IMR-90 (cell line): ENCODE results near the gene CIAO2B. TPM values are rescaled to one million over a fixed set of nuclear protein-coding genes. Genes with fewer than 3 reads are reported as not detected.
"Not testable (repeated sequence)": the region's sequence is repeated elsewhere in the genome, so short reads cannot be mapped to it uniquely, and the experiment has no call there.

Source experiments
- ATAC-seq: fragments of 200-7000 bp; cut with Tn5 transposase; 2 replicates; pipeline ENCODE4 v1.9.1; 2020; ENCODE audit warnings: low read depth, mild to moderate bottlenecking, moderate library complexity
- BruUV-seq: library from RNA; stranded (reverse); fragments of 400-500 nt; replicated peaks from 2 replicates; lab custom pipeline; 2021; lab: Mats Ljungman, UMichigan
- CTCF ChIA-PET: fragments of 300-600 bp; formaldehyde crosslinking; extraction: SDS; loops from one replicate; lab custom pipeline; 2021; ENCODE audit warnings: antibody characterized with exemption; lab: Yijun Ruan, JAX
- POLR2A ChIA-PET: fragments of 300-600 bp; sonication (Branson Sonifier 250); formaldehyde crosslinking; loops from one replicate; lab custom pipeline; 2022; ENCODE audit warnings: antibody characterized with exemption; ENCODE audit not compliant: unreplicated experiment; lab: Charles Lee
- DNase-seq: peaks from one replicate; pipeline ENCODE4 v3.0.0; 2013
- H2AFZ ChIP-seq: replicated peaks from 2 replicates; pipeline ENCODE3; 2013; ENCODE audit warnings: low read length, mild to moderate bottlenecking; ENCODE audit not compliant: poor library complexity
- H2AK5ac ChIP-seq: 2 replicates; pipeline ENCODE4 v1.6.1; 2013; ENCODE audit warnings: low read depth, low read length, inconsistent platforms
- H2AK9ac ChIP-seq: replicated peaks from 2 replicates; pipeline ENCODE3; 2013; ENCODE audit warnings: mild to moderate bottlenecking, low read depth, low read length, moderate library complexity; ENCODE audit not compliant: poor library complexity
- H2BK120ac ChIP-seq: 2 replicates; pipeline ENCODE4 v1.6.1; 2013; ENCODE audit warnings: low read depth, low read length, inconsistent platforms
- H2BK15ac ChIP-seq: 3 replicates; pipeline ENCODE4 v1.6.1; 2013; ENCODE audit warnings: low read depth, low read length, inconsistent platforms
- H2BK20ac ChIP-seq: 2 replicates; pipeline ENCODE4 v1.6.1; 2013; ENCODE audit warnings: low read depth, mild to moderate bottlenecking, inconsistent platforms, low read length, moderate library complexity
- H2BK5ac ChIP-seq: 2 replicates; pipeline ENCODE4 v1.6.1; 2013; ENCODE audit warnings: mild to moderate bottlenecking, low read depth, low read length, inconsistent platforms; ENCODE audit not compliant: poor library complexity, severe bottlenecking
- H3K14ac ChIP-seq: replicated peaks from 2 replicates; pipeline ENCODE4 v1.6.1; 2013; ENCODE audit warnings: low read depth, low read length, inconsistent platforms
- H3K18ac ChIP-seq: 2 replicates; pipeline ENCODE4 v1.6.1; 2013; ENCODE audit warnings: low read depth, low read length, control low read depth
- H3K23ac ChIP-seq: 2 replicates; pipeline ENCODE4 v1.6.1; 2013; ENCODE audit warnings: low read depth, low read length, inconsistent platforms
- H3K27ac ChIP-seq: 2 replicates; pipeline ENCODE4 v1.5.1; 2013; ENCODE audit warnings: mild to moderate bottlenecking, control low read depth, low read length; ENCODE audit not compliant: insufficient read depth
- H3K27me3 ChIP-seq: 2 replicates; pipeline ENCODE4 v1.6.1; 2013; ENCODE audit warnings: low read length; ENCODE audit not compliant: control insufficient read depth, insufficient read depth
- H3K36me3 ChIP-seq: 2 replicates; pipeline ENCODE4 v1.6.1; 2013; ENCODE audit warnings: low read length, mixed read lengths; ENCODE audit not compliant: control insufficient read depth, insufficient read depth
- H3K4ac ChIP-seq: 2 replicates; pipeline ENCODE4 v1.6.1; 2013; ENCODE audit warnings: low read depth, low read length, inconsistent platforms
- H3K4me1 ChIP-seq: 2 replicates; pipeline ENCODE4 v1.6.1; 2013; ENCODE audit warnings: low read length, mixed read lengths; ENCODE audit not compliant: control insufficient read depth, insufficient read depth
- H3K4me2 ChIP-seq: 2 replicates; pipeline ENCODE4 v1.6.1; 2013; ENCODE audit warnings: low read depth, mild to moderate bottlenecking, control low read depth, low read length, moderate library complexity
- H3K4me3 ChIP-seq: 2 replicates; pipeline ENCODE4 v1.5.1; 2013; ENCODE audit warnings: low read depth, mild to moderate bottlenecking, control low read depth, low read length, moderate library complexity; ENCODE audit not compliant: insufficient read depth
- H3K56ac ChIP-seq: 2 replicates; pipeline ENCODE4 v1.6.1; 2013; ENCODE audit warnings: low read length, inconsistent platforms; ENCODE audit not compliant: insufficient read depth; ENCODE audit errors: extremely low read depth
- H3K79me1 ChIP-seq, 2 experiments: 2 replicates each; pipeline ENCODE4 v1.6.1; 2013; ENCODE audit warnings: low read length in 2 of 2, inconsistent platforms in 1 of 2, low read depth in 1 of 2
- H3K9ac ChIP-seq: 2 replicates; pipeline ENCODE4 v1.6.1; 2013; ENCODE audit warnings: low read depth, low read length, control low read depth
- H3K9me1 ChIP-seq: 2 replicates; pipeline ENCODE4 v1.6.1; 2013; ENCODE audit warnings: low read length, inconsistent platforms; ENCODE audit not compliant: insufficient read depth
- H3K9me3 ChIP-seq: 2 replicates; pipeline ENCODE4 v1.6.1; 2013; ENCODE audit warnings: low read length; ENCODE audit not compliant: control insufficient read depth, insufficient read depth
- H4K20me1 ChIP-seq: 2 replicates; pipeline ENCODE4 v1.6.1; 2013; ENCODE audit warnings: low read length, inconsistent platforms; ENCODE audit not compliant: insufficient read depth
- H4K5ac ChIP-seq: 2 replicates; pipeline ENCODE4 v1.6.1; 2013; ENCODE audit warnings: mild to moderate bottlenecking, low read depth, low read length, control low read depth
- H4K8ac ChIP-seq, 2 experiments: 2 replicates each; pipeline ENCODE4 v1.6.1; 2013; ENCODE audit warnings: low read depth in 2 of 2, low read length in 2 of 2, control low read depth in 1 of 2, inconsistent platforms in 1 of 2
- H4K91ac ChIP-seq: 2 replicates; pipeline ENCODE4 v1.6.1; 2013; ENCODE audit warnings: low read depth, low read length, inconsistent platforms; ENCODE audit not compliant: insufficient read depth
- MAZ ChIP-seq: IDR thresholded peaks from 2 replicates; pipeline ENCODE4 v1.6.1; 2012; ENCODE audit warnings: low read depth, mild to moderate bottlenecking, low read length, improper control_type of control experiment, moderate library complexity, borderline replicate concordance
- whole genome bisulfite sequencing, 2 experiments: methylation state at CpG; one replicate each; pipeline versions ENCODE4 v1.1.5 to v1.1.7; 2013; ENCODE audit warnings: missing lambda C conversion rate in 2 of 2; ENCODE audit not compliant: insufficient read length in 1 of 2; ENCODE audit errors: extremely low coverage in 2 of 2; 5-methylcytosine and 5-hydroxymethylcytosine counted together
- dilution Hi-C: fragments of 300-500 bp; cut with HindIII; formaldehyde crosslinking; loops from one replicate; pipeline ENCODE4 v1.14.3; 2018; ENCODE audit warnings: low sequenced_read_pairs; ENCODE audit not compliant: unreplicated experiment
- in situ Hi-C: fragments of 300-500 bp; cut with MboI; formaldehyde crosslinking; loops from 3 replicates; pipeline ENCODE4 v1.14.3; 2019; ENCODE audit warnings: low sequenced_read_pairs, inconsistent platforms, mixed read lengths
- intact Hi-C: fragments of 100-400 bp; cut with micrococcal nuclease; formaldehyde crosslinking; loops from 2 replicates; pipeline ENCODE4 v1.10.0; 2022
- polyA plus RNA-seq, 3 experiments: library from polyadenylated mRNA; depleted of rRNA; stranded (reverse); fragments of >200 nt; gene quantifications; 2 replicates each; pipeline ENCODE4 v1.2.3, GENCODE V29; 2012; ENCODE audit warnings: low replicate concordance in 1 of 3
- total RNA-seq: library from RNA; depleted of rRNA; stranded (reverse); fragments of >200 nt; gene quantifications from 2 replicates; pipeline ENCODE4 v1.2.3, GENCODE V29; 2012

CIAO2B gene
- total and polyA plus RNA-seq, 2 of the 4 experiments (the other 2 are of a cell fraction), result 148 to 234 TPM

DNA sequence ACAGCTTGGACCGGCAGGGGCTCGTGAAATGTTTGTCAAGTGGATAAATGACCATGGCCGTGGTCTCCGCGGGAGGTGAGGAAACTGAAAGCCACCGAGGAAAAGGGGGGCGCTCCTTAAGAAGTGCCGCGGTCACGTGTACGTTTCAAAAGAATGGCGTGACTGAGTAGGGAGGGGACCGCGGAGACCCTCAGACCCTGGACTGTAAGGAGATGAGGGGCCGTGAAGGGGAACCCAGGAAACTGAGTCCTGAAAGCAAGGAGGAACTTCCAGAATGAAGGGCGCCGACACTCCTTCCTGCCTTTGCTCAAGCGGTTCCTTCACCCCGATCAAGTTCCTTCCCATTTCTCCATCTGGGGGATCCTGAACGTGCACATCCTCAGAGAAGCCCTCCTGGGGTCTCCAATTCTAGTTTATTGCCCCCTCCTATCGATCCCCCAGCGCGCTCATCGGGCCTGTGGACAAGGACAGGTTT, 674 bp upstream of the CIAO2B start:
- H2BK20ac ChIP-seq, H3K4me1 ChIP-seq, DNase-seq, H3K27me3 ChIP-seq, POLR2A ChIA-PET, ATAC-seq, dilution Hi-C loops, H3K9me3 ChIP-seq, CTCF ChIA-PET: not testable (repeated sequence)
- peak overlapping the region; percentile 99 for H3K9ac ChIP-seq
- BruUV-seq, result TSS peak; percentile 76
- H4K91ac ChIP-seq, result peak overlapping the region; percentile 81
- peak overlapping the region; percentile 85 for H2BK120ac ChIP-seq
- peak overlapping the region; percentile 98 for H2BK5ac ChIP-seq
- peak overlapping the region; percentile 98 for H3K4me3 ChIP-seq
- H4K20me1 ChIP-seq, result peaks cover 49% of the 10 kb centered on the region
- H3K27ac ChIP-seq, result peak overlapping the region; percentile 98
- 4% methylated on average over 4 of the region's 24 CpGs; no CpG with 5 or more reads in 1 of the 2 experiments for WGBS, 2 experiments
- H3K4me2 ChIP-seq, result peak overlapping the region; percentile 89
- H4K5ac ChIP-seq, result peak overlapping the region; percentile 97
- H2AK5ac ChIP-seq, result peak overlapping the region; percentile 98
- H3K14ac ChIP-seq, result peak overlapping the region; percentile 100
- H2AK9ac ChIP-seq, result peak overlapping the region; percentile 96
- 0 out of 3 replicates have a peak overlapping the region, but pooled peaks have one; percentile 15 for H2BK15ac ChIP-seq
- peak overlapping the region; percentile 98 for H3K23ac ChIP-seq
- peaks cover 25 to 80% of the 10 kb centered on the region in 2 experiments for H3K79me1 ChIP-seq
- peaks cover 31% of the 10 kb centered on the region for H3K36me3 ChIP-seq
- peak overlapping the region; percentile 90 for H3K18ac ChIP-seq
- intact Hi-C loops, result loop anchor here (2.0 kb wide), 1 partner anchor 40 kb away; no protein-coding TSS in a partner anchor
- in situ Hi-C loops, result loop anchor here (5.0 kb wide), 1 partner anchor 38 kb away; no protein-coding TSS in a partner anchor
- 0 out of 2 replicates have a peak, but pooled peaks have one; percentile 6 for TF ChIP-seq MAZ
- peak overlapping the region; percentile 91 to 97 for H4K8ac ChIP-seq
- H3K9me1 ChIP-seq, result peaks cover 26% of the 10 kb centered on the region
- H2AFZ ChIP-seq, result peak overlapping the region; percentile 99
- peak overlapping the region; percentile 93 for H3K56ac ChIP-seq
- H3K4ac ChIP-seq, result peak overlapping the region; percentile 99
